C4-2B (cell line): ENCODE results near the gene PPP2R1B.

ENCODE experiments used
- CTCF ChIP-seq: fragments of 450-650 bp; conservative IDR thresholded peaks from 2 replicates; pipeline ENCODE4 v1.5.1; 2017; ENCODE audit warnings: mild to moderate bottlenecking
- ZFX ChIP-seq: fragments of 450-650 bp; IDR thresholded peaks from 2 replicates; pipeline ENCODE4 v1.6.1; 2017

GRCh38 chr11:111697933-111698371, 68.2 kb downstream of the PPP2R1B start:
- TF ChIP-seq CTCF = no peak
- TF ChIP-seq ZFX = no peak
